T-cell (primary cell): Measurements from ENCODE around the gene TAS2R9. TPM values are rescaled to one million over a fixed set of nuclear protein-coding genes. Genes with fewer than 3 reads are reported as not detected.

Experiments
- ATAC-seq, 4 experiments: fragments of 200-7000 bp in 3 of 4; fragments of 150-1000 bp in 1 of 4; cut with Tn5 transposase; replicated peaks in 1 of 4; 1 replicate in 3 of 4; 2 replicates in 1 of 4; pipeline ENCODE4 v1.10.0; 2021; ENCODE audit warnings: moderate library complexity in 3 of 4, mild to moderate bottlenecking in 2 of 4, moderate number of reproducible peaks in 1 of 4
- CTCF ChIA-PET, 2 donors: fragments of 300-600 bp; sonication (Branson Sonifier 250); formaldehyde crosslinking; loops; one replicate each; lab custom pipeline; 2022; ENCODE audit warnings: antibody characterized with exemption in 2 of 2; lab: Charles Lee
- POLR2A ChIA-PET, 2 donors: fragments of 300-600 bp; sonication (Branson Sonifier 250); formaldehyde crosslinking; loops; one replicate each; lab custom pipeline; 2022; ENCODE audit warnings: antibody characterized with exemption in 2 of 2; lab: Charles Lee
- DNase-seq, 35 experiments: peaks; one replicate each; pipeline versions ENCODE4 v3.0.0 to v3.0.0-alpha.2; 2013 to 2023
- H3K27ac ChIP-seq: one replicate; pipeline ENCODE4 v1.5.1; 2013; ENCODE audit warnings: low read length
- H3K27me3 ChIP-seq, 2 experiments: replicated peaks in 1 of 2; 1 replicate in 1 of 2; 2 replicates in 1 of 2; pipeline versions ENCODE4 v1.6.1 to v1.7.0; 2013; ENCODE audit warnings: low read length in 1 of 2, mixed read lengths in 1 of 2; ENCODE audit not compliant: control insufficient read depth in 2 of 2, insufficient read depth in 2 of 2; ENCODE audit errors: extremely low read depth in 1 of 2
- H3K36me3 ChIP-seq, 2 donors: 1 replicate in 1 of 2; 2 replicates in 1 of 2; pipeline versions ENCODE4 v1.6.1 to v1.7.0; 2013; ENCODE audit warnings: low read length in 1 of 2; ENCODE audit not compliant: control insufficient read depth in 2 of 2, insufficient read depth in 1 of 2; ENCODE audit errors: extremely low read depth in 1 of 2
- H3K4me1 ChIP-seq, 2 experiments: 1 replicate in 1 of 2; 2 replicates in 1 of 2; pipeline versions ENCODE4 v1.6.1 to v1.7.0; 2013; ENCODE audit warnings: low read length in 2 of 2, mixed read lengths in 1 of 2; ENCODE audit not compliant: insufficient read depth in 2 of 2, control insufficient read depth in 1 of 2; ENCODE audit errors: extremely low read depth in 1 of 2
- H3K4me3 ChIP-seq, 2 donors: 1 replicate in 1 of 2; 2 replicates in 1 of 2; pipeline versions ENCODE4 v1.5.1 to v1.7.0; 2013; ENCODE audit warnings: mild to moderate bottlenecking in 2 of 2, low read length in 1 of 2, moderate library complexity in 1 of 2; ENCODE audit not compliant: control insufficient read depth in 1 of 2; ENCODE audit errors: extremely low read depth in 1 of 2
- H3K9me3 ChIP-seq: 2 replicates; pipeline ENCODE4 v1.7.0; 2013
- H3K27ac Mint-ChIP-seq, 2 donors: one replicate each; pipeline ENCODE4 v1.8.0; 2020 to 2021; ENCODE audit warnings: mild to moderate bottlenecking in 2 of 2, mixed read lengths in 2 of 2
- H3K27me3 Mint-ChIP-seq, 2 donors: one replicate each; pipeline ENCODE4 v1.8.0; 2021 to 2022; ENCODE audit warnings: mixed read lengths in 2 of 2
- H3K36me3 Mint-ChIP-seq: one replicate; pipeline ENCODE4 v1.8.0; 2021; ENCODE audit warnings: mixed read lengths
- H3K4me1 Mint-ChIP-seq, 3 donors: one replicate each; pipeline ENCODE4 v1.8.0; 2020 to 2022; ENCODE audit warnings: mixed read lengths in 3 of 3, mild to moderate bottlenecking in 1 of 3
- H3K4me3 Mint-ChIP-seq, 3 donors: one replicate each; pipeline ENCODE4 v1.8.0; 2020 to 2022; ENCODE audit warnings: mild to moderate bottlenecking in 3 of 3, mixed read lengths in 3 of 3, moderate library complexity in 3 of 3
- H3K9me3 Mint-ChIP-seq, 3 donors: one replicate each; pipeline ENCODE4 v1.8.0; 2020 to 2022; ENCODE audit warnings: mixed read lengths in 3 of 3
- WGBS: methylation state at CpG from one replicate; pipeline ENCODE4 v1.1.5; 2013; ENCODE audit warnings: missing lambda C conversion rate; ENCODE audit not compliant: insufficient coverage; 5-methylcytosine and 5-hydroxymethylcytosine counted together
- total RNA-seq, 35 experiments: library from RNA in 6 of 35; stranded (reverse) in 6 of 35; fragments of 120-200 nt in 1 of 35; gene quantifications; one replicate each; pipeline versions ENCODE4 v1.2.1 to v1.2.4 and lab custom pipeline; 2013 to 2026

Gene TAS2R9, protein sequence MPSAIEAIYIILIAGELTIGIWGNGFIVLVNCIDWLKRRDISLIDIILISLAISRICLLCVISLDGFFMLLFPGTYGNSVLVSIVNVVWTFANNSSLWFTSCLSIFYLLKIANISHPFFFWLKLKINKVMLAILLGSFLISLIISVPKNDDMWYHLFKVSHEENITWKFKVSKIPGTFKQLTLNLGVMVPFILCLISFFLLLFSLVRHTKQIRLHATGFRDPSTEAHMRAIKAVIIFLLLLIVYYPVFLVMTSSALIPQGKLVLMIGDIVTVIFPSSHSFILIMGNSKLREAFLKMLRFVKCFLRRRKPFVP
- total RNA-seq (not detected), total RNA-seq (lab: John Stamatoyannopoulos, UW) (0 to 0.41 (median 0) reads per million in 29 experiments)
- total RNA-seq (2013) = 0.18 TPM

DNA sequence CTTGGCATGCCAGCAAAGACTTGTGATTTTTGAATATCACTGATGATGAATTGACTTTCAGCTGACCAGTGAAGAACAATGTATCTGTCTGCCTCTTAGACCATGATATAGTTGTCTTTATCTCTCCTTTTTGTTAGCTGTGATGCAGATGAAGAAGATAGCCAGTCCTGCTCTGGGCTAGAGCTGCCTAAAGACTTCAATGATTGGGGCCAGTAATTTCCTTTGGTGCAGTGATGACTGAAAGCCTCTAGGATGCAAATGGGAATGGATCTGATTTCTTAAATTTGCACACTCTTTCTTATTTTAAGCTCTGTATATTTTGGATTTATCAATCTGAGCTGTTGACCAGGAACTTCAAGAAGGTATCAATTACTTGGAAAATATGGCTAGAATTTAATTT is at the start of gene TAS2R9:
Gene TAS2R9 (minus strand): TSS at position 101 of the 400 bp plus-strand sequence. CDS start 93 bp downstream, at position 8.
- CTCF ChIA-PET = no interaction called here

DNA sequence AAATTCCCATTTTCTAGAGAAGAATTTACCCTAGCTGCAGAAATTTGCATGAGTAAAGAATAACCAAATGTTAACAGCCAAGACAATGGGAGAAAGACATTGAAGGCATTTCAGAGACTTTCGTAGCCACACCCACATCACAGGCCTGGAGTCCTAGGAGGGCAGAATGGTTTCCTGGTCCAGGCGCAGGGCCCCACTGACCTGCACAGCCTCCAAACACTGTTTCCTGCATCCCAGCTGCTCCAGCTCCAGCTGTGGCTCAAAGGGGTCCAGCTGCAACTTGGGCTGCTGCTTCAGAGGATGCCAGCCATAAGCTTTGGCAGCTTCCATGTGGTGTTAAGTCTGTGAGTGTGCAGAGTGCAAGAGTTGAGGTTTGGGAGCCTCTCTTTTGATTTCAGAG is 45.8 kb upstream of the TAS2R9 start:
- Mint-ChIP-seq H3K4me3 (no peak overlapping the region), H3K36me3 (peaks cover 78% of the 10 kb centered on the region), H3K27me3 (no peaks in the 10 kb centered on the region), H3K27ac (no peak overlapping the region), H3K9me3 (peaks cover 14 to 47% (median 25%) of the 10 kb centered on the region in 3 donors), H3K4me1 (peaks cover 28 to 44% (median 38%) of the 10 kb centered on the region in 3 donors)
- ATAC-seq (no peak), DNase-seq (no peak)
- WGBS = 100% methylated on average over 1 of the region's 2 CpGs
- Histone ChIP-seq H3K36me3 (peaks cover 6 to 12% of the 10 kb centered on the region in 2 donors), H3K4me1 (peaks cover 0 to 23% of the 10 kb centered on the region in 2 experiments), H3K27ac (no peak overlapping the region), H3K9me3 (peaks cover 2% of the 10 kb centered on the region), H3K27me3 (no peaks in the 10 kb centered on the region), H3K4me3 (no peak overlapping the region)
- ChIA-PET CTCF (no interaction called here), POLR2A (no interaction called here)

More for the DNA sequence above, at the start of gene TAS2R9:
- Histone ChIP-seq H3K27me3 (no peaks in the 10 kb centered on the region), H3K27ac (no peak within 1 kb of the TSS), H3K4me3 (no peak within 1 kb of the TSS), H3K4me1 (no peaks in the 10 kb centered on the region), H3K9me3 (no peaks in the 10 kb centered on the region), H3K36me3 (no peaks in the 10 kb centered on the region)
- Mint-ChIP-seq H3K4me3 (no peak within 1 kb of the TSS), H3K36me3 (no peaks in the 10 kb centered on the region), H3K27me3 (peaks cover 26 to 33% of the 10 kb centered on the region in 2 donors), H3K4me1 (peaks cover 0 to 2% (median 0%) of the 10 kb centered on the region in 3 donors), H3K9me3 (no peaks in the 10 kb centered on the region), H3K27ac (no peak within 1 kb of the TSS)
- DNase-seq (no peak), ATAC-seq (no peak)
- POLR2A ChIA-PET = no interaction called here

DNA sequence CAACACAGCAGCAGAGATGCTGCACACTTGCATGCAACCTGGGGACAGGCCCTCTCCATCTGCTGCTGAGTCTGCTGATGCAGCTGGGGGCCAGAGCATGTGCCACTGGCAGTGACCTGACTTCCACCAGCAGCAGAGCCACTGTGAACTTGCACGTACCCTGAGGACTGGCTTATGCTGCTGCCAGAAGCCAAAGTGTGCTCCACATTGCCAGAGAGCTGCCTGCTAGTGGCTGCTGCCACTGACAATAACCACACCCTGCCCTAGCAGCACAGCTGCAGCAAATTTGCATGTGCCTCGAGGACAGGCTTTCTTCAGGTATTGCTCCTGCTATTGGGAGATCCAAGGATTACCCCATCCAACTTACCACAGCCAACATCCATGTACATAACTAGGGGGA is 43.8 kb upstream of the TAS2R9 start:
- ATAC-seq (no peak), DNase-seq (no peak)
- peaks cover 0 to 30% of the 10 kb centered on the region in 2 experiments for H3K4me1 ChIP-seq
- no peak overlapping the region for H3K27ac Mint-ChIP-seq
- H3K4me3 ChIP-seq = no peak overlapping the region
- peaks cover 46 to 60% (median 55%) of the 10 kb centered on the region in 3 donors for H3K4me1 Mint-ChIP-seq
- H3K27ac ChIP-seq = no peak overlapping the region
- no peaks in the 10 kb centered on the region for H3K27me3 Mint-ChIP-seq
- no peaks in the 10 kb centered on the region for H3K27me3 ChIP-seq
- CTCF ChIA-PET = no interaction called here
- WGBS = 100% methylated on average over 2 of the region's 2 CpGs
- POLR2A ChIA-PET = no interaction called here
- peaks cover 10 to 30% (median 19%) of the 10 kb centered on the region in 3 donors for H3K9me3 Mint-ChIP-seq
- H3K4me3 Mint-ChIP-seq = no peak overlapping the region
- peaks cover 0 to 7% of the 10 kb centered on the region in 2 donors for H3K36me3 ChIP-seq
- H3K9me3 ChIP-seq = peaks cover 2% of the 10 kb centered on the region
- peaks cover 66% of the 10 kb centered on the region for H3K36me3 Mint-ChIP-seq

DNA sequence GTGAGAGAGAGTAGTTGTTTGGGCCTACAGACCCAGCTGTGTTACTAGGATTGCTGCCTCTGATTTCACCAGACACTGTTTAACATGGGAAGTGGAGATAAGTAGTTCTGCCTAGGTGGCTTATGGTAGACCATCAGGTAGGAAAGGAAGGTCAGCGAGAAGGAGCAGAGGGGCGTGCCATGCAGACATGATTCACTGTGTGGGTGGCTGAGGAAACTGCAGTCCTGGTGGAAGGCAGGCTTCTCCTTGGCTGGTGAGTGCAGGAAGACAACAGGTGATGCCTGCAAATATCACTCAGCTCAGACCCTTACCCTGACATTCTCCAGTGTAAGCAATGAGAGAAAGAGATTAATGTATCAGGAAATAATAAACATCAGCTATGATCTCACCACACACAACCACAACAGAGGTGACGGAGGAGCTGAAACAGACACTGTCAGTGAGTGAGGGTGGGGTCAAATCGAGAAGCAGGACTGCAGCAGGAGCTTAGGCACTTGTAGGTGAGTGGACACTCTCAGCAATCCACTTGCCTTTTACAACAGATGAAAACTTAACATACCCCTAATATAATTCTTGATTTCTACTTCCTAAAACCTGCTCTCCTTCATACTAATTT is 41.4 kb upstream of the TAS2R9 start:
- Mint-ChIP-seq H3K4me1 (peaks cover 47 to 60% (median 55%) of the 10 kb centered on the region in 3 donors), H3K36me3 (peaks cover 64% of the 10 kb centered on the region), H3K9me3 (peaks cover 0 to 6% (median 0%) of the 10 kb centered on the region in 3 donors), H3K27ac (no peak overlapping the region), H3K27me3 (no peaks in the 10 kb centered on the region), H3K4me3 (no peak overlapping the region)
- POLR2A ChIA-PET = no interaction called here
- Histone ChIP-seq H3K27ac (no peak overlapping the region), H3K4me3 (no peak overlapping the region), H3K36me3 (peaks cover 2 to 6% of the 10 kb centered on the region in 2 donors), H3K4me1 (peaks cover 0 to 30% of the 10 kb centered on the region in 2 experiments), H3K9me3 (peaks cover 2% of the 10 kb centered on the region), H3K27me3 (no peaks in the 10 kb centered on the region)
- ATAC-seq (no peak), DNase-seq (peak in 2 of 35 experiments; percentile 1 to 7)
- WGBS = 83% methylated on average over 2 of the region's 4 CpGs
- CTCF ChIA-PET = no interaction called here

DNA sequence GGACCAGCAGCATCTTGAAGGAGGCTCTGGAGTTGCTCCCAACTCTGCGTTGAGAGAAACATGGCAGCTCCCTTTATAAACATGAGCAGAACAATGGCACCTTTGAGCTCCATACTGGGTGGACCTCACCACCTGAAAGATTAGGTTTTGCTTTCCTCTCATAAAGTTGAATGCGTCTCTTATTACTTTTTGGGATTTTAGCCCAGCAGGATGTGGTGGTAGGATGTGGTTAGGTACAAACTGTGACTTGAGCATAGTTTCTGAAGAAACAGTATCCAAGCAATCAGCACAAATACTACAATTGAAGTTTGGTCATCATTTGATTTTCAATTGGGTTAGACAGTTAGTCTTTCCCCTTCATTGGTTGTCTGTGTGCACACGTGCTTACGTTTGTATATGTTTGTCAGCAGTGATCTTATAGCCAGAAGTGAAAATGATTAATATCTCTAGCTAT is 39.5 kb upstream of the TAS2R9 start, which contains the start of gene PRR4:
Gene PRR4 (minus strand): TSS at position 51 of the 454 bp plus-strand sequence. CDS start 38 bp downstream, at position 13.
- DNase-seq (peak in 6 of 35 experiments; percentile 0 to 30 (median 4)), ATAC-seq (peak in 3 of 4 experiments; percentile 53 to 63 (median 63))
- Histone ChIP-seq H3K27me3 (no peaks in the 10 kb centered on the region), H3K9me3 (no peaks in the 10 kb centered on the region), H3K4me3 (no peak within 1 kb of the TSS), H3K27ac (no peak within 1 kb of the TSS), H3K4me1 (peaks cover 0 to 30% of the 10 kb centered on the region in 2 experiments), H3K36me3 (peaks cover 2 to 6% of the 10 kb centered on the region in 2 donors)
- H3K36me3 Mint-ChIP-seq = peaks cover 60% of the 10 kb centered on the region
- 0% methylated on average over 1 of the region's 4 CpGs for WGBS
- peak within 1 kb of the TSS in 1 of 2 donors; percentile 40 for H3K27ac Mint-ChIP-seq
- no peaks in the 10 kb centered on the region for H3K9me3 Mint-ChIP-seq
- H3K27me3 Mint-ChIP-seq = no peaks in the 10 kb centered on the region
- CTCF ChIA-PET = interaction anchor here in 1 of 2 donors (0.6 kb wide), 1 partner anchor 269 kb away, joined by 6 read pairs; no protein-coding TSS in a partner anchor
- POLR2A ChIA-PET = interaction anchor here in 1 of 2 donors (0.6 kb wide), 1 partner anchor 925 kb away, joined by 4 read pairs; no protein-coding TSS in a partner anchor
- no peak within 1 kb of the TSS for H3K4me3 Mint-ChIP-seq
- H3K4me1 Mint-ChIP-seq = peaks cover 46 to 51% (median 46%) of the 10 kb centered on the region in 3 donors

DNA sequence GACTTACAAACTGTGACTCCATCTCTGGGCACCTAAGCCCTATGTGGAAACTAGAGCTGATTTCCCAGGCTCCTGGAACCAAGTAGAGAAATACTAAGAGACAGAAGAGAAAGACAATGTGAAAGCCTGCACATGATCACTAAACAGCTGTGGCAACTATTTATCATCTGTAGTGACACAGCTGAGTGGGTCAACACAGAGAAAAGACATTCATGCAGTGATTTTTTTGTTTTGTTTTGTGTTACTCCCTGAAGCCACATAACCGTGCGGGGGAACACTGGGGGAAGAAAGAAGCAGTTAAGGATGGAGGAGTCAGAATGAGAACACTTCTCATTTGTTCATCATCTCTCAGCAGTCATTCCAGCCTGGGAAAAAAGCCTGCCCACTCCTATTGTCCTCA is 37.8 kb upstream of the TAS2R9 start:
- Mint-ChIP-seq H3K4me3 (no peak overlapping the region), H3K27ac (no peak overlapping the region), H3K27me3 (no peaks in the 10 kb centered on the region), H3K9me3 (no peaks in the 10 kb centered on the region), H3K36me3 (peaks cover 64% of the 10 kb centered on the region), H3K4me1 (peaks cover 36 to 39% (median 37%) of the 10 kb centered on the region in 3 donors)
- Histone ChIP-seq H3K9me3 (no peaks in the 10 kb centered on the region), H3K4me1 (peaks cover 0 to 14% of the 10 kb centered on the region in 2 experiments), H3K27ac (no peak overlapping the region), H3K36me3 (peaks cover 2 to 6% of the 10 kb centered on the region in 2 donors), H3K27me3 (no peaks in the 10 kb centered on the region), H3K4me3 (no peak overlapping the region)
- POLR2A ChIA-PET = interaction anchor here in 1 of 2 donors (0.6 kb wide), 1 partner anchor 1010 kb away, joined by 3 read pairs; no protein-coding TSS in a partner anchor
- CTCF ChIA-PET = interaction anchor here in 1 of 2 donors (0.6 kb wide), 1 partner anchor 1617 kb away, joined by 5 read pairs; no protein-coding TSS in a partner anchor
- no CpG with 5 or more reads among the region's 2 CpGs for WGBS
- no peak for ATAC-seq
- no peak for DNase-seq
